HG02973 (cell line): ENCODE data around the gene TMEM11.

Experiments used
- ATAC-seq: cut with Tn5 transposase; IDR thresholded peaks from one replicate; pipeline ENCODE4 v1.9.1; 2021; ENCODE audit warnings: moderate library complexity; ENCODE audit not compliant: unreplicated experiment

Gene TMEM11

GRCh38 chr17:21163101-21163500, 50.9 kb downstream of the TMEM11 start:
- ATAC-seq, result no peak

- ATAC-seq, result no peak
Measured at GRCh38 chr17:21162394-21162775, 51.6 kb downstream of the TMEM11 start.

- ATAC-seq, result no peak
Measured at GRCh38 chr17:21161498-21162393, 52.2 kb downstream of the TMEM11 start.

- ATAC-seq, result no peak
Measured at GRCh38 chr17:21160401-21160800, 53.6 kb downstream of the TMEM11 start.

GRCh38 chr17:21157586-21158370, 56.2 kb downstream of the TMEM11 start:
- no peak for ATAC-seq

GRCh38 chr17:21152731-21153130, 61.2 kb downstream of the TMEM11 start:
- no peak for ATAC-seq

- ATAC-seq, result no peak
Measured at GRCh38 chr17:21149621-21150020, 64.3 kb downstream of the TMEM11 start.
